PC-3 (cell line): ENCODE measurements around the gene PABPN1L. TPM values are rescaled to one million over a fixed set of nuclear protein-coding genes. Genes with fewer than 3 reads are reported as not detected.

Experiments used
- total RNA-seq: library from RNA; depleted of rRNA; stranded (reverse); fragments of >200 nt; gene quantifications from 2 replicates; pipeline ENCODE4 v1.2.3, GENCODE V29; 2014; rRNA removed

Gene PABPN1L
- total RNA-seq, 1 experiment from 2014 or later = not detected

Other genes starting within 250 kb of the PABPN1L start
- gene IL17C, start 228.1 kb downstream of the PABPN1L start, total RNA-seq = not detected in 2 replicates
- gene CYBA, start 215.6 kb downstream of the PABPN1L start, total RNA-seq = not detected in 2 replicates
- 38.3 and 48.9 TPM in 2 replicates for gene MVD, start 203.6 kb downstream of the PABPN1L start, total RNA-seq
- 0.22 and 0.46 TPM in 2 replicates for gene SNAI3, start 180.2 kb downstream of the PABPN1L start, total RNA-seq
- gene RNF166, start 160.3 kb downstream of the PABPN1L start, total RNA-seq = 25.2 and 28.8 TPM in 2 replicates
- 30.3 and 39.4 TPM in 2 replicates for gene CTU2, start 160.2 kb downstream of the PABPN1L start, total RNA-seq
- 180 and 251 TPM in 2 replicates for gene PIEZO1, start 81.4 kb downstream of the PABPN1L start, total RNA-seq
- gene CDT1, start 62.9 kb downstream of the PABPN1L start, total RNA-seq = 43.0 and 76.6 TPM in 2 replicates
- 346 and 350 TPM in 2 replicates for gene APRT, start 54.7 kb downstream of the PABPN1L start, total RNA-seq
- 18.3 and 25.5 TPM in 2 replicates for gene GALNS, start 9.7 kb downstream of the PABPN1L start, total RNA-seq
- 42.0 and 77.5 TPM in 2 replicates for gene TRAPPC2L, start 9.5 kb downstream of the PABPN1L start, total RNA-seq
- gene CBFA2T3, start 110.5 kb upstream of the PABPN1L start, total RNA-seq = not detected in 2 replicates
- gene ACSF3, start 227.2 kb upstream of the PABPN1L start, total RNA-seq = 33.5 and 42.6 TPM in 2 replicates